MM.1S (cell line): ENCODE results near the gene PARVB.

ENCODE experiments used
- CTCF ChIP-seq: fragments of 300-600 bp; sonication (generic); IDR thresholded peaks from 2 replicates; pipeline ENCODE4 v1.5.1; 2016; ENCODE audit warnings: antibody characterized with exemption, low read length, mixed read lengths
- EZH2phosphoT487 ChIP-seq: fragments of 300-600 bp; sonication (generic); IDR thresholded peaks from 2 replicates; pipeline ENCODE4 v1.6.1; 2018; ENCODE audit warnings: antibody characterized with exemption, low read length

DNA sequence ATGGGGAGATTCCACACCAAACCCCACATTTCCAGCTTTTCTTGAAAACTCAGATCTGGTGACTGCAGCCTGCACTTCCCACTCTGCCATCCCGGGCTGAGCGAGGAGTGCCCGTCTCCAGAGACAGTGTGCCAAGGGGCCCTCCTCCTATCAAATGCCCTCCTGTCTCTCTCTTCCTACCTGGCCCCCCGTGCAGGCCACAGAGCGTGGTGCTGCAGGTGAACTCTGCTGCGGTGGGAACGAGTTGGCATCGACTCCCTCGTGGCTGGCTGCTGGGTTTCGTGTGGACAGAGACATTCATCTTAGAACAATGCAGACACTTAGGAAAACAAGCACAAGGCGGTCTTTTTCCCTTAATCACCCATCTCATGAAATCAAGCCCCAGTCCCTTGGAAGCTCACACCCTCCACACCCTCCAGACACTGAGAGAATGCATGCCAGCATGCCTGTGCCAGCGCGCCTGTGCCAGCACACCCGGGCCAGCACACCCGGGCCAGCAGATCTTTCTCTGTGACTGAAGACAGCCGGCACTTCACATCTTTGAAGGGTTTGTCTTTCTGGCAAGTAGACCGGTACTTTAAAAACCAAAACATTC lies 65.0 kb downstream of the PARVB start:
- TF ChIP-seq CTCF (no peak), EZH2phosphoT487 (no peak)
